HepG2 (cell line): ENCODE data around the gene NEDD4L. TPM values are rescaled to one million over a fixed set of nuclear protein-coding genes. Genes with fewer than 3 reads are reported as not detected.

Experiments used
- ARNTL ChIP-seq: sonication (generic); formaldehyde crosslinking; IDR thresholded peaks from 2 replicates; pipeline ENCODE4 v1.4.0; 2020; ENCODE audit warnings: mild to moderate bottlenecking, missing genetic modification reagents
- BORCS8-MEF2B ChIP-seq: sonication (generic); formaldehyde crosslinking; IDR thresholded peaks from 2 replicates; pipeline ENCODE4 v1.8.0; 2022; ENCODE audit warnings: mild to moderate bottlenecking, missing genetic modification reagents
- CERS6 ChIP-seq: sonication (generic); formaldehyde crosslinking; IDR thresholded peaks from 2 replicates; pipeline ENCODE4 v1.5.0; 2020; ENCODE audit warnings: missing genetic modification reagents
- ERF ChIP-seq: IDR thresholded peaks from 2 replicates; pipeline ENCODE4 v1.6.1; 2018; ENCODE audit warnings: missing biosample characterization, missing genetic modification reagents
- HIVEP1 ChIP-seq: sonication (generic); formaldehyde crosslinking; IDR thresholded peaks from 2 replicates; pipeline ENCODE4 v1.4.0; 2020; ENCODE audit warnings: mild to moderate bottlenecking, missing genetic modification reagents
- KAT2B ChIP-seq: fragments of 150-350 bp; IDR thresholded peaks from 2 replicates; pipeline ENCODE4 v1.6.1; 2014; ENCODE audit warnings: low read depth, low read length, borderline replicate concordance
- NFIC ChIP-seq: IDR thresholded peaks from 2 replicates; pipeline ENCODE4 v1.6.1; 2012; ENCODE audit warnings: mild to moderate bottlenecking, low read length, inconsistent platforms
- RARA ChIP-seq: IDR thresholded peaks from 2 replicates; pipeline ENCODE4 v1.6.1; 2016; ENCODE audit warnings: missing genetic modification reagents, missing compliant biosample characterization
- RBM22 ChIP-seq: fragments of 200-400 bp; formaldehyde crosslinking; optimal IDR thresholded peaks from 2 replicates; pipeline ENCODE3; 2017; ENCODE audit warnings: mild to moderate bottlenecking, low read length, moderate library complexity
- REXO4 ChIP-seq: sonication (generic); formaldehyde crosslinking; IDR thresholded peaks from 2 replicates; pipeline ENCODE4 v1.8.0; 2022; ENCODE audit warnings: missing genetic modification reagents, mild to moderate bottlenecking, borderline replicate concordance
- SNAPC2 ChIP-seq: sonication (generic); formaldehyde crosslinking; IDR thresholded peaks from 2 replicates; pipeline ENCODE4 v1.8.1; 2022; ENCODE audit warnings: mild to moderate bottlenecking, missing genetic modification reagents
- TOPORS ChIP-seq: sonication (generic); formaldehyde crosslinking; IDR thresholded peaks from 2 replicates; pipeline ENCODE4 v1.8.0; 2023; ENCODE audit warnings: mild to moderate bottlenecking, missing genetic modification reagents
- ZNF138 ChIP-seq: sonication (generic); formaldehyde crosslinking; IDR thresholded peaks from 2 replicates; pipeline ENCODE4 v1.5.0; 2020; ENCODE audit warnings: mild to moderate bottlenecking, low read depth, missing genetic modification reagents
- ZNF263 ChIP-seq: sonication (generic); formaldehyde crosslinking; IDR thresholded peaks from 2 replicates; pipeline ENCODE4 v1.4.0; 2020; ENCODE audit warnings: missing genetic modification reagents
- ZNF44 ChIP-seq: sonication (generic); formaldehyde crosslinking; IDR thresholded peaks from 2 replicates; pipeline ENCODE4 v1.5.1; 2020; ENCODE audit warnings: mild to moderate bottlenecking, missing genetic modification reagents
- ZNF75D ChIP-seq: sonication (generic); formaldehyde crosslinking; IDR thresholded peaks from 2 replicates; pipeline ENCODE4 v1.8.1; 2023; ENCODE audit warnings: missing genetic modification reagents, mild to moderate bottlenecking, borderline replicate concordance
- ZSCAN29 ChIP-seq: sonication (generic); formaldehyde crosslinking; conservative IDR thresholded peaks from 2 replicates; pipeline ENCODE4 v1.4.0; 2020; ENCODE audit warnings: mild to moderate bottlenecking, missing genetic modification reagents
- polyA plus RNA-seq, 8 experiments: library from polyadenylated mRNA; depleted of rRNA in 3 of 8; stranded (reverse) in 7 of 8; unstranded in 1 of 8; fragments of >200 nt; fragmentation: Illumina TruSeq in 4 of 8; extraction: Trizol in 4 of 8; gene quantifications; 2 replicates each; pipeline versions ENCODE4 v1.2.1 to v1.2.3, GENCODE V29; 2011 to 2016; ENCODE audit warnings: low read depth in 4 of 8, missing spikeins in 1 of 8, mixed read lengths in 1 of 8; ENCODE audit not compliant: insufficient read depth in 1 of 8
- total RNA-seq, 5 experiments: library from RNA; depleted of rRNA; stranded (reverse); fragments of >200 nt; fragmentation: Illumina TruSeq; extraction: Trizol; gene quantifications; 2 replicates each; pipeline ENCODE4 v1.2.3, GENCODE V29; 2016; ENCODE audit warnings: low read depth in 1 of 5
- TF ChIP-seq, protein P1 (sequence below): sonication (generic); formaldehyde crosslinking; IDR thresholded peaks from 2 replicates; pipeline ENCODE4 v1.4.0; 2020; ENCODE audit warnings: mild to moderate bottlenecking, low read depth, missing genetic modification reagents
- TF ChIP-seq, protein P2 (sequence below): sonication (generic); formaldehyde crosslinking; IDR thresholded peaks from 2 replicates; pipeline ENCODE4 v1.5.1; 2020; ENCODE audit warnings: missing genetic modification reagents, mild to moderate bottlenecking, borderline replicate concordance
- TF ChIP-seq, protein P3 (sequence below): sonication (generic); formaldehyde crosslinking; IDR thresholded peaks from 2 replicates; pipeline ENCODE4 v1.4.0; 2020; ENCODE audit warnings: low read depth, mild to moderate bottlenecking, missing genetic modification reagents
- TF ChIP-seq, protein P4 (sequence below): sonication (generic); formaldehyde crosslinking; conservative IDR thresholded peaks from 2 replicates; pipeline ENCODE4 v1.4.0; 2020; ENCODE audit warnings: missing genetic modification reagents
- TF ChIP-seq, protein P5 (sequence below): IDR thresholded peaks from 2 replicates; pipeline ENCODE4 v1.6.1; 2016; ENCODE audit warnings: missing genetic modification reagents, missing compliant biosample characterization

The NEDD4L gene
- total and polyA plus RNA-seq, 2 of the 13 experiments (the other 11 are each of a cell fraction or from before 2014, with no cell fraction given), result 168 to 390 TPM

DNA sequence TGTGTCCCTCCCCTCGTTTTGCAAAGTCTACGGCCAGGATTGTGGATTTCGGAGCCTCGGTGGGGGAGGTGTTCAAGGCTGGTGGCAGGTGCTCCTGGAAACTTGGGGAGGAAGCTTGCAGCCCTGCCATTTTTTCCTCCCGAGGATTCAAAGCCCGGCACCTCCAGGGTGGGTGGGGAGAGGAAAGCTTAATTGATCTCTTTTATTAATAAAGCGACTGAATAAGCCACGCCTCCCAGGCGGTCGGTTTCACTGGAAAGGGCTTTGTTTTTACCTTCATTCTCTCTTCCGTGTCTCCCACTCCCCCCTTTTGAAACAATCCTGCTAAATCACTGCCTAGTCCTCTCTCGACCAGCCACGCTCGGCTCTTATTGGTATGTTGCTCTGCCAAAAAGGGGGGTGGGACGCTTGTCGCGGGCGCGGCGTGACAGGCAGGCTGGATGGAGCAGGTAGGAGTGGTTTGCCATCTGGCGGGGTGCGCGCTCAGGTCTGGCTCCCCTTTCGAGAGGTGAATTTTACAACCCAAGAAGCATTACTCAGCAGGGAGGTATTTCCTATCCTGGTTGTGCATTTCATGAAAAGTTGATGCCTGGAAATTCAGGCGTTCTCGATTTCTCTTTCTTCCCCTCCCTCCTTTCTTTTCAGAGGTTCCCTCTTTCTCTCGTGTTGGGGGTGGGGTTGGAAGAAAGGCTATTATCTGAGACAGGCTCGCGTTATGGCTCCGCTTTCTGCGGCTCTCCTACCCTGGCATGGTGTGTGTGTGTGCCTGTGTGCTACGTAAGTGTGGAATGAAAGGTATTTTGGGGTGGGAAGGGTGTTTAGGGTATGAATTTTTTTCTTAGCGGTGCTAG lies 1.4 kb downstream of the NEDD4L start (continued):
- TF ChIP-seq CERS6 (CRISPR knock-in tag), result no peak
- TF ChIP-seq ZSCAN29 (CRISPR knock-in tag), result no peak
- TF ChIP-seq ZNF44, result no peak
- TF ChIP-seq, protein P1, sequence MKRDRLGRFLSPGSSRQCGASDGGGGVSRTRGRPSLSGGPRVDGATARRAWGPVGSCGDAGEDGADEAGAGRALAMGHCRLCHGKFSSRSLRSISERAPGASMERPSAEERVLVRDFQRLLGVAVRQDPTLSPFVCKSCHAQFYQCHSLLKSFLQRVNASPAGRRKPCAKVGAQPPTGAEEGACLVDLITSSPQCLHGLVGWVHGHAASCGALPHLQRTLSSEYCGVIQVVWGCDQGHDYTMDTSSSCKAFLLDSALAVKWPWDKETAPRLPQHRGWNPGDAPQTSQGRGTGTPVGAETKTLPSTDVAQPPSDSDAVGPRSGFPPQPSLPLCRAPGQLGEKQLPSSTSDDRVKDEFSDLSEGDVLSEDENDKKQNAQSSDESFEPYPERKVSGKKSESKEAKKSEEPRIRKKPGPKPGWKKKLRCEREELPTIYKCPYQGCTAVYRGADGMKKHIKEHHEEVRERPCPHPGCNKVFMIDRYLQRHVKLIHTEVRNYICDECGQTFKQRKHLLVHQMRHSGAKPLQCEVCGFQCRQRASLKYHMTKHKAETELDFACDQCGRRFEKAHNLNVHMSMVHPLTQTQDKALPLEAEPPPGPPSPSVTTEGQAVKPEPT, result no peak
- TF ChIP-seq SNAPC2 (CRISPR knock-in tag), result no peak
- TF ChIP-seq REXO4 (CRISPR knock-in tag), result no peak
- no peak for TF ChIP-seq KAT2B
- no peak; the same call in 1 of the 2 replicates for TF ChIP-seq BORCS8-MEF2B (CRISPR knock-in tag)
- TF ChIP-seq NFIC, result 0 out of 2 replicates have a peak, but pooled peaks have one; percentile 31
- no peak for TF ChIP-seq ERF (CRISPR knock-in tag)
- TF ChIP-seq ZNF75D (CRISPR knock-in tag), result 0 out of 2 replicates have a peak, but pooled peaks have one; percentile 59
- TF ChIP-seq, protein P2, sequence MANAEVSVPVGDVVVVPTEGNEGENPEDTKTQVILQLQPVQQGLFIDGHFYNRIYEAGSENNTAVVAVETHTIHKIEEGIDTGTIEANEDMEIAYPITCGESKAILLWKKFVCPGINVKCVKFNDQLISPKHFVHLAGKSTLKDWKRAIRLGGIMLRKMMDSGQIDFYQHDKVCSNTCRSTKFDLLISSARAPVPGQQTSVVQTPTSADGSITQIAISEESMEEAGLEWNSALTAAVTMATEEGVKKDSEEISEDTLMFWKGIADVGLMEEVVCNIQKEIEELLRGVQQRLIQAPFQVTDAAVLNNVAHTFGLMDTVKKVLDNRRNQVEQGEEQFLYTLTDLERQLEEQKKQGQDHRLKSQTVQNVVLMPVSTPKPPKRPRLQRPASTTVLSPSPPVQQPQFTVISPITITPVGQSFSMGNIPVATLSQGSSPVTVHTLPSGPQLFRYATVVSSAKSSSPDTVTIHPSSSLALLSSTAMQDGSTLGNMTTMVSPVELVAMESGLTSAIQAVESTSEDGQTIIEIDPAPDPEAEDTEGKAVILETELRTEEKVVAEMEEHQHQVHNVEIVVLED (CRISPR knock-in tag), result no peak
- TF ChIP-seq, protein P3, sequence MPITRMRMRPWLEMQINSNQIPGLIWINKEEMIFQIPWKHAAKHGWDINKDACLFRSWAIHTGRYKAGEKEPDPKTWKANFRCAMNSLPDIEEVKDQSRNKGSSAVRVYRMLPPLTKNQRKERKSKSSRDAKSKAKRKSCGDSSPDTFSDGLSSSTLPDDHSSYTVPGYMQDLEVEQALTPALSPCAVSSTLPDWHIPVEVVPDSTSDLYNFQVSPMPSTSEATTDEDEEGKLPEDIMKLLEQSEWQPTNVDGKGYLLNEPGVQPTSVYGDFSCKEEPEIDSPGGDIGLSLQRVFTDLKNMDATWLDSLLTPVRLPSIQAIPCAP (CRISPR knock-in tag), result no peak
- TF ChIP-seq TOPORS (CRISPR knock-in tag), result no peak
- TF ChIP-seq, protein P4, sequence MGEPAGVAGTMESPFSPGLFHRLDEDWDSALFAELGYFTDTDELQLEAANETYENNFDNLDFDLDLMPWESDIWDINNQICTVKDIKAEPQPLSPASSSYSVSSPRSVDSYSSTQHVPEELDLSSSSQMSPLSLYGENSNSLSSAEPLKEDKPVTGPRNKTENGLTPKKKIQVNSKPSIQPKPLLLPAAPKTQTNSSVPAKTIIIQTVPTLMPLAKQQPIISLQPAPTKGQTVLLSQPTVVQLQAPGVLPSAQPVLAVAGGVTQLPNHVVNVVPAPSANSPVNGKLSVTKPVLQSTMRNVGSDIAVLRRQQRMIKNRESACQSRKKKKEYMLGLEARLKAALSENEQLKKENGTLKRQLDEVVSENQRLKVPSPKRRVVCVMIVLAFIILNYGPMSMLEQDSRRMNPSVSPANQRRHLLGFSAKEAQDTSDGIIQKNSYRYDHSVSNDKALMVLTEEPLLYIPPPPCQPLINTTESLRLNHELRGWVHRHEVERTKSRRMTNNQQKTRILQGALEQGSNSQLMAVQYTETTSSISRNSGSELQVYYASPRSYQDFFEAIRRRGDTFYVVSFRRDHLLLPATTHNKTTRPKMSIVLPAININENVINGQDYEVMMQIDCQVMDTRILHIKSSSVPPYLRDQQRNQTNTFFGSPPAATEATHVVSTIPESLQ (CRISPR knock-in tag), result no peak
- no peak for TF ChIP-seq ZNF263
- no peak for TF ChIP-seq HIVEP1
- TF ChIP-seq ZNF138 (CRISPR knock-in tag), result no peak
- TF ChIP-seq RBM22, result peak; percentile 45
- TF ChIP-seq, protein P5, sequence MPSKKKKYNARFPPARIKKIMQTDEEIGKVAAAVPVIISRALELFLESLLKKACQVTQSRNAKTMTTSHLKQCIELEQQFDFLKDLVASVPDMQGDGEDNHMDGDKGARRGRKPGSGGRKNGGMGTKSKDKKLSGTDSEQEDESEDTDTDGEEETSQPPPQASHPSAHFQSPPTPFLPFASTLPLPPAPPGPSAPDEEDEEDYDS (CRISPR knock-in tag), result no peak
- no peak; the same call in 1 of the 2 replicates for TF ChIP-seq RARA
- no peak for TF ChIP-seq ARNTL (CRISPR knock-in tag)
